HEK293 (cell line): ENCODE data around the gene KRTAP1-5.

Experiments
- CTCF ChIA-PET: fragments of 350-600 bp; formaldehyde crosslinking; extraction: SDS; loops from one replicate; lab custom pipeline; 2021; ENCODE audit warnings: antibody characterized with exemption; lab: Yijun Ruan, JAX
- POLR2A ChIA-PET: fragments of 300-600 bp; formaldehyde crosslinking; extraction: SDS; loops from one replicate; lab custom pipeline; 2020; ENCODE audit warnings: antibody characterized with exemption, inconsistent platforms; lab: Yijun Ruan, JAX
- H3K27ac ChIP-seq: fragments of 200-500 bp; sonication (Bioruptor generic); 2 replicates; pipeline ENCODE4 v1.5.1; 2014; ENCODE audit warnings: low read depth, low read length, control low read depth, inconsistent platforms; ENCODE audit errors: extremely low read depth
- H3K36me3 ChIP-seq, 2 experiments: fragments of 200-500 bp in 1 of 2; sonication (Bioruptor generic) in 1 of 2; 1 replicate in 1 of 2; 2 replicates in 1 of 2; pipeline ENCODE4 v1.5.1; 2014 to 2017; ENCODE audit warnings: inconsistent platforms in 2 of 2, low read length in 2 of 2; ENCODE audit not compliant: control insufficient read depth in 2 of 2, insufficient read depth in 1 of 2
- H3K4me1 ChIP-seq: fragments of 200-500 bp; sonication (Bioruptor generic); 2 replicates; pipeline ENCODE4 v1.5.1; 2014; ENCODE audit warnings: mild to moderate bottlenecking, low read length, inconsistent platforms; ENCODE audit not compliant: control insufficient read depth, insufficient read depth
- H3K4me3 ChIP-seq: 2 replicates; pipeline ENCODE4 v1.5.1; 2011; ENCODE audit warnings: low read depth, mild to moderate bottlenecking, control low read depth, low read length, moderate library complexity
- H3K9me3 ChIP-seq: fragments of 200-500 bp; sonication (Bioruptor generic); 2 replicates; pipeline ENCODE4 v1.5.1; 2014; ENCODE audit warnings: low read depth, low read length, inconsistent platforms; ENCODE audit not compliant: control insufficient read depth, insufficient read depth
- GLIS1 ChIP-seq: fragments of 450-650 bp; formaldehyde crosslinking; IDR thresholded peaks from 2 replicates; pipeline ENCODE4 v1.5.1; 2016; ENCODE audit warnings: missing biosample characterization, missing genetic modification characterization
- HOXD13 ChIP-seq: sonication (generic); formaldehyde crosslinking; IDR thresholded peaks from 2 replicates; pipeline ENCODE4 v1.8.0; 2022; ENCODE audit warnings: missing genetic modification reagents, borderline replicate concordance
- MZF1 ChIP-seq: fragments of 450-650 bp; formaldehyde crosslinking; IDR thresholded peaks from 2 replicates; pipeline ENCODE4 v1.5.1; 2017; ENCODE audit warnings: missing biosample characterization, missing genetic modification characterization, borderline replicate concordance
- PBX3 ChIP-seq: sonication (generic); formaldehyde crosslinking; IDR thresholded peaks from 2 replicates; pipeline ENCODE4 v1.8.1; 2022; ENCODE audit warnings: mild to moderate bottlenecking, moderate library complexity, missing genetic modification reagents
- REPIN1 ChIP-seq: fragments of 450-650 bp; formaldehyde crosslinking; IDR thresholded peaks from 2 replicates; pipeline ENCODE4 v1.5.1; 2017; ENCODE audit warnings: missing biosample characterization, missing genetic modification characterization, low read depth
- SP7 ChIP-seq: fragments of 450-650 bp; formaldehyde crosslinking; IDR thresholded peaks from 2 replicates; pipeline ENCODE4 v1.5.1; 2016; ENCODE audit warnings: missing biosample characterization, missing genetic modification characterization
- TRIM28 ChIP-seq: IDR thresholded peaks from 2 replicates; pipeline ENCODE4 v1.6.1; 2011; ENCODE audit warnings: low read length, control low read depth, borderline replicate concordance
- WT1 ChIP-seq: fragments of 450-650 bp; formaldehyde crosslinking; IDR thresholded peaks from 2 replicates; pipeline ENCODE4 v1.5.1; 2016; ENCODE audit warnings: missing biosample characterization, missing genetic modification characterization
- ZBTB48 ChIP-seq: fragments of 450-650 bp; formaldehyde crosslinking; IDR thresholded peaks from 2 replicates; pipeline ENCODE4 v1.5.1; 2016; ENCODE audit warnings: missing biosample characterization, missing genetic modification characterization
- ZBTB6 ChIP-seq: fragments of 450-650 bp; formaldehyde crosslinking; IDR thresholded peaks from 2 replicates; pipeline ENCODE4 v1.5.1; 2017; ENCODE audit warnings: missing biosample characterization, missing genetic modification characterization
- ZNF112 ChIP-seq: fragments of 450-650 bp; formaldehyde crosslinking; IDR thresholded peaks from 2 replicates; pipeline ENCODE4 v1.5.0; 2017; ENCODE audit warnings: missing biosample characterization, missing genetic modification characterization
- ZNF140 ChIP-seq: fragments of 450-650 bp; formaldehyde crosslinking; IDR thresholded peaks from 2 replicates; pipeline ENCODE4 v1.5.1; 2016; ENCODE audit warnings: missing biosample characterization, missing genetic modification characterization
- ZNF146 ChIP-seq: fragments of 450-650 bp; formaldehyde crosslinking; IDR thresholded peaks from 2 replicates; pipeline ENCODE4 v1.5.1; 2016; ENCODE audit warnings: missing biosample characterization, missing genetic modification characterization
- ZNF221 ChIP-seq: fragments of 450-650 bp; formaldehyde crosslinking; IDR thresholded peaks from 2 replicates; pipeline ENCODE4 v1.5.1; 2017; ENCODE audit warnings: missing biosample characterization, missing genetic modification characterization, borderline replicate concordance
- ZNF404 ChIP-seq: fragments of 450-650 bp; formaldehyde crosslinking; IDR thresholded peaks from 2 replicates; pipeline ENCODE4 v1.5.1; 2017; ENCODE audit warnings: missing biosample characterization, missing genetic modification characterization
- ZNF433 ChIP-seq: fragments of 450-650 bp; formaldehyde crosslinking; IDR thresholded peaks from 2 replicates; pipeline ENCODE4 v1.5.1; 2016; ENCODE audit warnings: missing biosample characterization, missing genetic modification characterization, low read depth
- ZNF510 ChIP-seq: fragments of 450-650 bp; formaldehyde crosslinking; IDR thresholded peaks from 2 replicates; pipeline ENCODE4 v1.5.1; 2018; ENCODE audit warnings: mild to moderate bottlenecking, missing genetic modification characterization, missing biosample characterization; ENCODE audit not compliant: insufficient replicate concordance
- ZNF561 ChIP-seq: fragments of 450-650 bp; IDR thresholded peaks from 2 replicates; pipeline ENCODE4 v1.5.1; 2018; ENCODE audit warnings: missing biosample characterization, missing genetic modification characterization, borderline replicate concordance
- ZNF585B ChIP-seq: fragments of 450-650 bp; formaldehyde crosslinking; IDR thresholded peaks from 2 replicates; pipeline ENCODE4 v1.5.1; 2016; ENCODE audit warnings: missing biosample characterization, missing genetic modification characterization
- ZNF624 ChIP-seq: fragments of 450-650 bp; formaldehyde crosslinking; IDR thresholded peaks from 2 replicates; pipeline ENCODE4 v1.5.1; 2017; ENCODE audit warnings: missing biosample characterization, missing genetic modification characterization
- ZNF692 ChIP-seq: fragments of 450-650 bp; formaldehyde crosslinking; IDR thresholded peaks from 2 replicates; pipeline ENCODE4 v1.5.1; 2016; ENCODE audit warnings: missing biosample characterization, missing genetic modification characterization
- ZNF701 ChIP-seq: fragments of 450-650 bp; formaldehyde crosslinking; IDR thresholded peaks from 2 replicates; pipeline ENCODE4 v1.5.1; 2016; ENCODE audit warnings: missing biosample characterization, missing genetic modification characterization
- ZNF785 ChIP-seq: fragments of 450-650 bp; formaldehyde crosslinking; IDR thresholded peaks from 2 replicates; pipeline ENCODE4 v1.5.1; 2016; ENCODE audit warnings: missing biosample characterization, missing genetic modification characterization
- ZNF837 ChIP-seq: fragments of 450-650 bp; formaldehyde crosslinking; IDR thresholded peaks from 2 replicates; pipeline ENCODE4 v1.5.1; 2016; ENCODE audit warnings: missing biosample characterization, missing genetic modification characterization
- TF ChIP-seq, protein P1 (sequence below): fragments of 450-650 bp; formaldehyde crosslinking; IDR thresholded peaks from 2 replicates; pipeline ENCODE4 v1.5.1; 2017; ENCODE audit warnings: missing biosample characterization, missing genetic modification characterization
- TF ChIP-seq, protein P2 (sequence below): fragments of 450-650 bp; formaldehyde crosslinking; IDR thresholded peaks from 2 replicates; pipeline ENCODE4; 2016; ENCODE audit warnings: missing biosample characterization, missing genetic modification characterization

KRTAP1-5 gene

DNA sequence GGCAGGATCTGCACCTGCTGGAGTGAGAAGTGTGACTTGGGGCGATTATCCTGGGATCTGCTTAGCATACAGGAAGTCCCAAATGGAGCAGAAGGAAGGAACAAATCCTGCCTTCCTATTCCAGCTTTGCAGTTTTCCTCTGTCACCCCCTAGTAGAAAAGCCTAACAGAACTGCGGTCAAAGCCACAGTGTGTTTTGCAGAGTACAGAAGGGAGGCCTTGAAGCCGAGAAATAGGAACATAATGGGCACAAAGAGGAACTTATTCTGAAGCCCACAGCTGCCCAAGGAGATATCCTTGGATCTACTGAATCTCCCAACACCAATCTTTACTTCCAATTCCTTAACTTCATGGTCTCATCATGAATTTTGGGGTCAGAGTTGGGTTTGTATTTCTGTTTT is 8.5 kb downstream of the KRTAP1-5 start:
- Histone ChIP-seq H3K4me1 (no peaks in the 10 kb centered on the region), H3K4me3 (no peak overlapping the region), H3K9me3 (no peaks in the 10 kb centered on the region), H3K27ac (no peak overlapping the region), H3K36me3 (no peaks in the 10 kb centered on the region)
- TF ChIP-seq SP7 (tag by site-specific recombination) (no peak), ZNF146 (tag by site-specific recombination) (no peak), ZNF112 (tag by site-specific recombination) (no peak), WT1 (no peak), ZNF692 (no peak), ZNF404 (tag by site-specific recombination) (no peak)
- TF ChIP-seq, protein P1, sequence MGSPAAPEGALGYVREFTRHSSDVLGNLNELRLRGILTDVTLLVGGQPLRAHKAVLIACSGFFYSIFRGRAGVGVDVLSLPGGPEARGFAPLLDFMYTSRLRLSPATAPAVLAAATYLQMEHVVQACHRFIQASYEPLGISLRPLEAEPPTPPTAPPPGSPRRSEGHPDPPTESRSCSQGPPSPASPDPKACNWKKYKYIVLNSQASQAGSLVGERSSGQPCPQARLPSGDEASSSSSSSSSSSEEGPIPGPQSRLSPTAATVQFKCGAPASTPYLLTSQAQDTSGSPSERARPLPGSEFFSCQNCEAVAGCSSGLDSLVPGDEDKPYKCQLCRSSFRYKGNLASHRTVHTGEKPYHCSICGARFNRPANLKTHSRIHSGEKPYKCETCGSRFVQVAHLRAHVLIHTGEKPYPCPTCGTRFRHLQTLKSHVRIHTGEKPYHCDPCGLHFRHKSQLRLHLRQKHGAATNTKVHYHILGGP (tag by site-specific recombination) = no peak
- ChIA-PET POLR2A (no interaction called here), CTCF (interaction anchor here (0.7 kb wide), 1 partner anchor 294 kb away, joined by 3 read pairs; no protein-coding TSS in a partner anchor)

- Histone ChIP-seq H3K9me3 (no peaks in the 10 kb centered on the region), H3K4me3 (no peak overlapping the region), H3K4me1 (no peaks in the 10 kb centered on the region), H3K27ac (no peak overlapping the region), H3K36me3 (no peaks in the 10 kb centered on the region)
- POLR2A ChIA-PET = no interaction called here
- TF ChIP-seq ZNF785 (tag by site-specific recombination) (no peak), ZNF701 (no peak), ZBTB48 (tag by site-specific recombination) (no peak), ZNF140 (tag by site-specific recombination) (no peak), ZBTB6 (tag by site-specific recombination) (no peak), MZF1 (tag by site-specific recombination) (no peak), ZNF837 (tag by site-specific recombination) (no peak), TRIM28 (no peak)
- TF ChIP-seq, protein P1 (tag by site-specific recombination) = no peak
- CTCF ChIA-PET = no interaction called here
Observed at GRCh38 chr17:41016578-41017215, 10.3 kb downstream of the KRTAP1-5 start.

DNA sequence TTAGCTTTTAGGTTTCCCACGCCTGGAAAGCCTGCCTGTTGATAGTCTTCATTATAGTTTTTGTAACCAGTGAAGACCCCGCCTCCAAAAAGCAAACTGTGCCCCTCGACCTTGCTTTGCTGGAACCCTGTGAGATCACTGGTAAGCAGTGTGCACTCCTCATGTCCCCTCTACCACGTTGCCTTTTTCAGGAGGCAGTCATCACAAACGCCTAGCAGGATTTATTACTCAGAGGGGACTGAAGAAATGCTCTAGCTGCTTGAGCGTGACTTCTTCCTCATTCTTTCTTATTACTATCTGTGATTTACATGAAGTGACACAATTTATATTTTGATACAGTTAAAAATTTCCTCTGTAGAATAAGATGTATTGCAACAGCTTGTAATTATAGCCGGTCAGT is 11.6 kb downstream of the KRTAP1-5 start:
- ChIA-PET CTCF (no interaction called here), POLR2A (no interaction called here)
- no peak overlapping the region for H3K4me3 ChIP-seq
- no peak overlapping the region for H3K27ac ChIP-seq
- no peaks in the 10 kb centered on the region for H3K4me1 ChIP-seq
- H3K9me3 ChIP-seq = no peaks in the 10 kb centered on the region
- no peaks in the 10 kb centered on the region for H3K36me3 ChIP-seq
- TF ChIP-seq ZNF561 (tag by site-specific recombination) = no peak
- TF ChIP-seq HOXD13 = no peak
- no peak for TF ChIP-seq ZNF510 (tag by site-specific recombination)
- no peak for TF ChIP-seq ZNF785 (tag by site-specific recombination)
- TF ChIP-seq ZNF433 (tag by site-specific recombination) = no peak
- no peak for TF ChIP-seq PBX3 (CRISPR knock-in tag)
- TF ChIP-seq ZNF624 (tag by site-specific recombination) = no peak
- TF ChIP-seq GLIS1 (tag by site-specific recombination) = no peak
- no peak for TF ChIP-seq ZNF585B (tag by site-specific recombination)
- TF ChIP-seq REPIN1 (tag by site-specific recombination) = no peak
- TF ChIP-seq, protein P2, sequence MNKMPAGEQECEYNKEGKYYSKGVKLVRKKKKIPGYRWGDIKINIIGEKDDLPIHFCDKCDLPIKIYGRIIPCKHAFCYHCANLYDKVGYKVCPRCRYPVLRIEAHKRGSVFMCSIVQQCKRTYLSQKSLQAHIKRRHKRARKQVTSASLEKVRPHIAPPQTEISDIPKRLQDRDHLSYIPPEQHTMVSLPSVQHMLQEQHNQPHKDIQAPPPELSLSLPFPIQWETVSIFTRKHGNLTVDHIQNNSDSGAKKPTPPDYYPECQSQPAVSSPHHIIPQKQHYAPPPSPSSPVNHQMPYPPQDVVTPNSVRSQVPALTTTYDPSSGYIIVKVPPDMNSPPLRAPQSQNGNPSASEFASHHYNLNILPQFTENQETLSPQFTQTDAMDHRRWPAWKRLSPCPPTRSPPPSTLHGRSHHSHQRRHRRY (tag by site-specific recombination) = no peak
- TF ChIP-seq ZNF221 (tag by site-specific recombination) = no peak
